Small intestine (tissue), 7 donors: Measurements from ENCODE around the gene OTOF. TPM values are rescaled to one million over a fixed set of nuclear protein-coding genes. Genes with fewer than 3 reads are reported as not detected.
A peak's percentile ranks its signal among the peaks of the same experiment; 100 is the strongest.

Source experiments
- DNase-seq, 2 donors: peaks; one replicate each; pipeline versions ENCODE4 v3.0.0 to v3.0.0-alpha.2; 2013
- FAIRE-seq: peaks from 2 replicates; lab custom pipeline; 2012; peaks lifted over from hg19 to GRCh38; lab: Jason Lieb, UNC
- H3K27ac ChIP-seq, 3 donors: one replicate each; pipeline ENCODE4 v1.5.1; 2013; ENCODE audit warnings: low read length in 2 of 3, mild to moderate bottlenecking in 2 of 3, control low read depth in 1 of 3, inconsistent platforms in 1 of 3, low read depth in 1 of 3, moderate library complexity in 1 of 3
- H3K27me3 ChIP-seq, 3 donors: one replicate each; pipeline ENCODE4 v1.6.1; 2013; ENCODE audit warnings: low read length in 3 of 3, inconsistent platforms in 1 of 3; ENCODE audit not compliant: control insufficient read depth in 3 of 3, insufficient read depth in 3 of 3
- H3K36me3 ChIP-seq, 3 donors: one replicate each; pipeline ENCODE4 v1.6.1; 2013; ENCODE audit warnings: low read length in 3 of 3, inconsistent platforms in 1 of 3, low read depth in 1 of 3, mild to moderate bottlenecking in 1 of 3, moderate library complexity in 1 of 3; ENCODE audit not compliant: control insufficient read depth in 3 of 3, insufficient read depth in 2 of 3
- H3K4me1 ChIP-seq, 3 donors: one replicate each; pipeline ENCODE4 v1.6.1; 2013; ENCODE audit warnings: low read length in 2 of 3, inconsistent platforms in 1 of 3, low read depth in 1 of 3, mild to moderate bottlenecking in 1 of 3, moderate library complexity in 1 of 3; ENCODE audit not compliant: control insufficient read depth in 3 of 3, insufficient read depth in 2 of 3
- H3K4me3 ChIP-seq, 3 donors: one replicate each; pipeline ENCODE4 v1.5.1; 2013; ENCODE audit warnings: low read length in 3 of 3, control low read depth in 1 of 3, inconsistent platforms in 1 of 3, low read depth in 1 of 3, mild to moderate bottlenecking in 1 of 3, moderate library complexity in 1 of 3
- H3K9me3 ChIP-seq, 2 donors: one replicate each; pipeline ENCODE4 v1.6.1; 2013; ENCODE audit warnings: low read depth in 1 of 2, low read length in 1 of 2; ENCODE audit not compliant: control insufficient read depth in 2 of 2, insufficient read depth in 1 of 2
- WGBS, 3 donors: extraction: QIAGEN DNeasy Blood & Tissue Kit; methylation state at CpG; one replicate each; pipeline ENCODE4 v1.1.7; 2013; 5-methylcytosine and 5-hydroxymethylcytosine counted together
- polyA plus RNA-seq, 4 donors: library from polyadenylated mRNA; stranded (reverse) in 3 of 4; unstranded in 1 of 4; fragments of 200-250 nt in 3 of 4; fragments of 120-200 nt in 1 of 4; gene quantifications; one replicate each; pipeline versions ENCODE4 v1.2.1 to v1.2.3, GENCODE V29; 2013
- donor health status: healthy with polysubstance abuse.
- donor health status: control.
- donor health status: control.
- donor health status: Bipolar disorder and iron deficiency.
- donor health status: healthy.

OTOF gene
- polyA plus RNA-seq, 4 donors: 0.22 to 2.5 (median 0.46) TPM

DNA sequence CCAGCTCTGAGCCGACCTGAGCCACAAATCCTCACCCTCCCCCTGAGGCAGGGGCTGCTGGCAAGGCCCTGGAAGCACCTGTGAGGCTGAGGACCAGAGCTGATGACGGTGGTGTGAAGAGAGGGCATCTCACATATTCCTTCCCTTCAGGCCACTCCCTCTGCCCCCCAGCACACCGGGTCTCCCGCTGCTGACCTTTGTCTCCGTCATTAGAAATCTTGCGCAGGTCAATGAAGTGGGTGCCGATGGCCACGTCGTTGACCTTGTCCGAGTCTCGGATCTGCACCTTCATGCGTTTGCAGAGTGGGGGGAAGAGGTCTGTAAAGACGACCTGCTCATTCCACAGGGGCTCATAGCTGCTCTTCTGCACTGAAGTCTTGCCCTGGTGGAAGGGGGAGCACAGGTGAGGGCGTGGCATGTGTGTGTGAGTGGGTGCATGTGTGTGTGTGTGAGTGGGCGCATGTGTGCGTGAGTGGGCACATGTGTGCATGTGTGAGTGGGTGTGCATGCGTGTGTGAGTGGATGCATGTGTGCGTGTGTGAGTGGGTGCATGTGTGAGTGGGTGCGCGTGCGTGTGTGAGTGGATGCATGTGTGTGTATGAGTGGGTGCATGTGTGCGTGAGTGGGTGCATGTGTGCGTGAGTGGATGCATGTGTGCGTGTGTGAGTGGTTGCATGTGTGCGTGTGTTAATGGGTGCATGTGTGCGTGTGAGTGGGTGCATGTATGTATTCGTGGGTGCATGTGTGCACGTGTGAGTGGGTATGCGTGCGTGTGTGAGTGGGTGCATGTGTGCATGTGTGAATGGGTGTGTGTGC is 4.5 kb upstream of the OTOF start:
- Histone ChIP-seq H3K4me3 (no peak overlapping the region), H3K27me3 (no peaks in the 10 kb centered on the region), H3K9me3 (no peaks in the 10 kb centered on the region), H3K4me1 (peaks cover 0 to 41% (median 0%) of the 10 kb centered on the region in 3 donors), H3K36me3 (no peaks in the 10 kb centered on the region), H3K27ac (no peak overlapping the region)
- no peak for DNase-seq
- FAIRE-seq: no peak
- WGBS, 3 donors: 69 to 86% (median 79%) methylated on average over 30 of the region's 30 CpGs

- Histone ChIP-seq H3K36me3 (no peaks in the 10 kb centered on the region), H3K4me1 (peaks cover 0 to 41% (median 0%) of the 10 kb centered on the region in 3 donors), H3K9me3 (no peaks in the 10 kb centered on the region), H3K4me3 (no peak overlapping the region), H3K27ac (peak overlapping the region in 1 of 3 donors; percentile 74), H3K27me3 (no peaks in the 10 kb centered on the region)
- 61 to 80% (median 64%) methylated on average over 3 of the region's 3 CpGs for WGBS, 3 donors
- FAIRE-seq (no peak), DNase-seq (no peak)
Observed at GRCh38 chr2:26481706-26482105, 3.8 kb upstream of the OTOF start.

DNA sequence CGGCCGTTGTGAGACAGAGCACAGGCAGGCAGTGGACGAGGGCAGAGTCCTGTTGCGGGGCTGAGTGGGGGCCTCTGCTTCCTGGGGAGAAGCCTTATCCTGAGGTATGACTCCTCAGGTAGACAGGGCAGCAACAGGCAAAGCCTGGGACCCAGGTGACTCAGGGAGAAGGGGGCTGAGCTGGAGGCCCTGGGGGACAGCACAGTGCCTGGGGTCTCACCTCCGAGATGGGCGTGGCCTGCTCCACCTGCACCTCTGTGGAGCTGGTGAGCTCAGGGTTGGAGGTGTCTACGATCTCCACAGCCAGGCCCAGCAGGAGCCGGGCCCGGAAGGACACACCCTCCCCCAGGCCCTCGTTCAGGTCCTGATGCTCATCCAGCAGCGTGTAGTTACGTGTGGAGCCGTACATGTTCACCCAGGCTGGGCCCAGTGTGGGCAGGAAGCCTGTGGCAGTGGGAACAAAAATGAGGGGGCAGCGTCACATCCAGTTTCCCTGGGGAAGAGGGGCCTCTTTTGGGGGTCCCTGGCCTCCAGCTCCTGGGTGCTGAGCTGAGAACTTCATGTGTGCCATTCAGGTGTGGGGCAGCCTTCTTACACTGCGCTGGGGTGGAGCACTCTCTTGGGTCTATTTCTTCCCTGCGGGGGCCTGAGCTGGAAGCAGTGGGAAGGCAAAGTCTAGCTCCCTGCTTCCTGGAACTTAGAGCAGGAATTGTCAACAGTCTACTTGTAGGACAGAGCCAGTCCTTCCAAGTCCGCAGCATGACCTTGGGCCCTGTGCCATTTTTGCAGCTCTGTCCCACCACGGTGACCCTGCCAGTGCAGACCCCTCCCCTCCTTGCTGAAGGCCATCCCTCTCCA is 2.9 kb upstream of the OTOF start:
- WGBS, 3 donors: 46 to 70% (median 46%) methylated on average over 16 to 18 of the region's 18 CpGs
- H3K4me1 ChIP-seq: peaks cover 0 to 41% (median 0%) of the 10 kb centered on the region in 3 donors
- FAIRE-seq (no peak), DNase-seq (peak; percentile 26 to 84)
- H3K27ac ChIP-seq: peak overlapping the region in 1 of 3 donors; percentile 74
- no peaks in the 10 kb centered on the region for H3K36me3 ChIP-seq
- H3K4me3 ChIP-seq: no peak overlapping the region
- no peaks in the 10 kb centered on the region for H3K9me3 ChIP-seq
- no peaks in the 10 kb centered on the region for H3K27me3 ChIP-seq

- FAIRE-seq (no peak), DNase-seq (peak in 1 of 2 donors; percentile 83)
- H3K36me3 ChIP-seq: peaks cover 0 to 4% (median 0%) of the 10 kb centered on the region in 3 donors
- 74 to 84% (median 75%) methylated on average over 19 to 21 of the region's 21 CpGs for WGBS, 3 donors
- H3K27me3 ChIP-seq: no peaks in the 10 kb centered on the region
- H3K27ac ChIP-seq: peak overlapping the region in 1 of 3 donors; percentile 74
- H3K9me3 ChIP-seq: no peaks in the 10 kb centered on the region
- H3K4me1 ChIP-seq: peaks cover 0 to 41% (median 0%) of the 10 kb centered on the region in 3 donors
- H3K4me3 ChIP-seq: no peak overlapping the region
Observed at GRCh38 chr2:26479789-26480565, 2.1 kb upstream of the OTOF start.

DNA sequence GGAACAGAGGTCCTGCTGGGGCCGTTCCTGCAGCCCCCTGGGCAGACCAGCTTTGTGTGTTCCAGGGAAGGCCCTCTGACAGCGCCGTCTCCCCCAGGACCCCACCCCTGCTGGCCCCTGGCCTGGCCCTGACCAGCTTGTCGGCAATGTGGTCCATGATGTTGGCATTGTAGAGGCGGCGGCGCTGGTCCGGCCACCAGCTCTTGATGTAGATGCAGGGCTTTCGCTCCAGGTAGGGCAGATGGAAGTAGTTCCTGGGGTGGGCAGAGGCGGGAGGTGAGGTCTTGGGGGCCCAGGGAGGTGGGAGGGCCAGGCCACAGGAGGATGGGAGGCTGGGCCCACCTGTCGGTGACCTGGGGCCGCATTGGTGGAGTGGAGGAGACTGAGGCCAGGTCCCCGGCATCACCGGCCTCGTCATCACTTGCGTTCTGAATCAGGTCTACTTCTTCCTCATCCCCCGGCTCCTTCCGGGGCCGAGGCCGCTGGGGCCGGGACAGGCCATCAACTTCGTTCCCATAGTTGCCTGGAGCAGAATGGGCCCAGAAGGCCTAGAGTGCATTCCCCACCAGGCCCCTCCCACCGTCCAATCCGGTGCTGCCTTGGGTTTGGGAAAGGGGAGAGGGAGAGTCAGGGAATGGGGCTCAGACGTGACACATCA is 1.3 kb upstream of the OTOF start:
- DNase-seq (no peak), FAIRE-seq (no peak)
- H3K27ac ChIP-seq: peak overlapping the region in 1 of 3 donors; percentile 74
- peaks cover 0 to 38% (median 0%) of the 10 kb centered on the region in 3 donors for H3K4me1 ChIP-seq
- WGBS, 3 donors: 93 to 96% (median 93%) methylated on average over 21 to 25 of the region's 25 CpGs
- no peak overlapping the region for H3K4me3 ChIP-seq
- H3K9me3 ChIP-seq: no peaks in the 10 kb centered on the region
- peaks cover 0 to 7% (median 0%) of the 10 kb centered on the region in 3 donors for H3K36me3 ChIP-seq
- no peaks in the 10 kb centered on the region for H3K27me3 ChIP-seq

DNA sequence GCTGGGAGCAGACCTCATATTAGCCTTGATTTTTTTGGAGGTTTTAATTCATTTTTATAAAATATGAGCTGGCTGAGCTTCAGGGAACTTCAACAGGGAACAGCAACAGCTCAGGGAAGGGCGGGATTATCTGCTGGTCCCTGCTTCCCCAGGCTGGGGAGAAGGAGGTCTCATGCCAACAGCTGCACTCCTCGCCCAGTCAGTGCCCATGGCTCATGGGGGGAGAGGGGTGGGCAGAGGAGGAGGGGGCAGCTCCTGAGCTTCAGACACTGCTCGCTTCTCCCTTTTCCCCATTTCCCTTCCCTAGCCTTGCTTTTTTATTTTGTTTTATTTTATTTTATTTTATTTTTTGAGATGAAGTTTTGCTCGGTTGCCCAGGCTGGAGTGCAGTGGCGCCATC is 442 bp upstream of the OTOF start:
- DNase-seq (no peak), FAIRE-seq (no peak)
- H3K9me3 ChIP-seq: no peaks in the 10 kb centered on the region

DNA sequence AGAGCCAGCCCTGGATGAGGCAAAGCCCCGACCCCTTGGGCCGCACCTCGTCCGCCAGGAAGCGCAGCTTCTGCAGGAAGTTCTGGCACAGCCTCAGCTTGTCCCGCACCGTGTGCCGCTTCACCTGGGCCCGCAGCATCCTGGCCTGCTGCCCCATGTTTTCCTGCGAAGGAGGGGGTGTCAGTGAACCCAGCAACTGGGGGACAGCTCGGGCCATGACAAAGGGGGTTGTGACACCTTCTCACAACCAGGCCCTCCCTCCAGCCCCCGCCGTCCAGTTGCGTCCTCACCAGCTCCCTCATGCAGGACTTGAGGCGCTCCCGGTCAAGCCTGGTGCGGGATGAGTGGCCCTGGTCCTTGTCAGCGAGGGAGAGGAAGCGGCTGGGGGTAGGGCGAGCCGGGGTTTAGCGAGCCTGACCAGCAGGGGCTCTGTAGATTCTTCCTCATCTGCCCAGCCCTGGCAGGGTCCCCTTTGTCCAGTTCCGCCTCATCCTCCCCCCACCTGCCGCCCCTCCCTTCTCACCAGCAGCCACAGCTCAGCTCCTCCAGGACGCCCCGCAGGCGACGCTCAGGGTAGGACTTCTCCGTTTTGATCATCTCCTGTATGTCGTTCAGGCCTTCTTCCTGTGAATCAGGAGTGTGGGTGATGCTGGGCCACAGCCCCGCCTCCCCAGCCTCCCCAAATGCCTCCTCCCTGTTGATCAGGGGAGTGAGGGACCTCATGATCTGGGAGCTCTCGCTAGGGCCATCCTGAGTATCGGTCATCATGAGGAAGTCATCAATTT is 606 bp downstream of the OTOF start:
- DNase-seq (no peak), FAIRE-seq (no peak)
- Histone ChIP-seq H3K27me3 (no peaks in the 10 kb centered on the region), H3K9me3 (no peaks in the 10 kb centered on the region), H3K36me3 (peaks cover 0 to 11% (median 0%) of the 10 kb centered on the region in 3 donors), H3K27ac (no peak overlapping the region), H3K4me1 (peaks cover 0 to 29% (median 0%) of the 10 kb centered on the region in 3 donors), H3K4me3 (no peak overlapping the region)
- WGBS, 3 donors: 65 to 75% (median 65%) methylated on average over 33 of the region's 33 CpGs

More for the DNA sequence above, 442 bp upstream of the OTOF start:
- Histone ChIP-seq H3K4me3 (no peak overlapping the region), H3K4me1 (peaks cover 0 to 33% (median 0%) of the 10 kb centered on the region in 3 donors), H3K27me3 (no peaks in the 10 kb centered on the region), H3K27ac (no peak overlapping the region), H3K36me3 (peaks cover 0 to 7% (median 0%) of the 10 kb centered on the region in 3 donors)
- 88 to 96% (median 91%) methylated on average over 5 of the region's 5 CpGs for WGBS, 3 donors
